GM18517 (cell line): ENCODE data around the gene GJA1.
"Not testable (repeated sequence)": the region's sequence is repeated elsewhere in the genome, so short reads cannot be mapped to it uniquely, and the experiment has no call there.

Experiments
- ATAC-seq: cut with Tn5 transposase; IDR thresholded peaks from one replicate; pipeline ENCODE4 v1.9.1; 2021; ENCODE audit warnings: mild to moderate bottlenecking, moderate library complexity; ENCODE audit not compliant: unreplicated experiment

Gene GJA1

GRCh38 chr6:121436960-121437850 lies 1.8 kb downstream of the GJA1 start:
- no peak for ATAC-seq

- ATAC-seq = no peak
These were observed 2.6 kb downstream of the GJA1 start for GRCh38 chr6:121437851-121438651.

DNA sequence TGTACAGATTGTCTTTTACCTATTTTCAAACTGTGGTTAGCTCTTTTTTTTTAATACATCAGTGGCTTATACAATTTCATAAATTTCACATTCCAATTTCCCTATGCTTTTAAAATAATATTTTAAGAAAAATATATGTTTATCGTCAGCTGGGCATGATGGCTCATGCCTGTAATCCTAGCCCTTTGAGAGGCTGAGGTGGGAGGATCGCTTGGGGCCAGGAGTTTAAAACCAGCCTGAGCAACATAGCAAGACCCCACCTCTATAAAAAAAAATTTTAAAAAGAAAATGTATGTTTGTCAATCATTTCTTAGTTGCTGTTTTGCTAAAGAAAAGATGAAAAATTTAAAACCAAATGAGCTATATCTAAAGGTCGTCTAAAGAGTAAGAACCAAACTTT lies 3.4 kb downstream of the GJA1 start:
- ATAC-seq = no peak

GRCh38 chr6:121439475-121439874 lies 4.0 kb downstream of the GJA1 start:
- ATAC-seq = no peak

GRCh38 chr6:121439926-121440325 lies 4.5 kb downstream of the GJA1 start:
- ATAC-seq = no peak

DNA sequence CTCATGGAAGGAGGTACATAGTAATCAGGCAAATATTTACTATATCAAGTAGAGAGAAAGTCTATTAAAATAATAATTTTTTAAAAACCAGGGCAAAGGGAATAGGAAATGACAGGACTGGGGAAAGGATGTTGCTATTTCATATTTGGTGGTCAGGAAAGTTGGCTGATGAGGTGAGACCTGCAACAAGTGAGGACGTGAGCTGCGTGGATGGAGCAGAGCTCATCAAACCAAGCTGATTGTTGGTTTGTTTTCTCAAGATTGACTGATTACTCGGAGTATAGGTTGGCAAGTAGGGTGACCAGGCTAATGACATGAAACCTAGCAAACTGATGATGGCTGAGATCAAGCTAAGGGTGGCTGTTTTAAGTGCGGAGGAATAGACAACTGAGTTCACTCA lies 6.0 kb downstream of the GJA1 start:
- ATAC-seq = no peak

DNA sequence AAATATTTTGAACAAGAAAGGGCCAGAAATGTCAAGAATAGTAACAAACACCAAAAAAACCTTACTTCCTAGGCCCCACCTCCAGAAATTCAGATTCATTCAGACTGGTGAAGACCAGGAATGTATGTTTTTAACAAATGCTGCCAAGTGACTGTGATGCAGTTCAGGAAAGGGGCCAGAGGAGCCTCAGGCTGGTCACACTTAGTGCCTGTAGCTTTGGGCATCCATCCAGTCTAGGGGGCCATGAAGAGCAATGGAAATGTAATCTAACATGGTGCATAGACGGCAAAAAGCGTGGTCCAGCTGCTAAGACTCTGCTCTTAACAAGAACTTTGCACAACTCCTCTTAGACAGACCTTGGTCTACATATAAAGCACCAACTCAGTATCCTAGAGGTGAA lies 7.1 kb downstream of the GJA1 start:
- ATAC-seq = no peak

GRCh38 chr6:121443971-121444541 lies 8.6 kb downstream of the GJA1 start:
- ATAC-seq = no peak

DNA sequence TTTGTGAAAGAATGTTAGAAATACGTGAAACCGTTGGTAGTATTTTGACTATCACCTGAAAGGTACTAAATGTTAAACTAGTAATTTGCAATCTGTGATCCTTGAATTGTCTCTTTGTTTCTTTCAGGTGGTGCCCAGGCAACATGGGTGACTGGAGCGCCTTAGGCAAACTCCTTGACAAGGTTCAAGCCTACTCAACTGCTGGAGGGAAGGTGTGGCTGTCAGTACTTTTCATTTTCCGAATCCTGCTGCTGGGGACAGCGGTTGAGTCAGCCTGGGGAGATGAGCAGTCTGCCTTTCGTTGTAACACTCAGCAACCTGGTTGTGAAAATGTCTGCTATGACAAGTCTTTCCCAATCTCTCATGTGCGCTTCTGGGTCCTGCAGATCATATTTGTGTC lies 11.3 kb downstream of the GJA1 start:
- ATAC-seq = not testable (repeated sequence)

GRCh38 chr6:121447746-121448145 lies 12.3 kb downstream of the GJA1 start:
- ATAC-seq = not testable (repeated sequence)

- ATAC-seq = not testable (repeated sequence)
These were observed 13.1 kb downstream of the GJA1 start for GRCh38 chr6:121448528-121448927.

- no peak for ATAC-seq
These were observed 13.9 kb downstream of the GJA1 start for GRCh38 chr6:121449331-121449730.

DNA sequence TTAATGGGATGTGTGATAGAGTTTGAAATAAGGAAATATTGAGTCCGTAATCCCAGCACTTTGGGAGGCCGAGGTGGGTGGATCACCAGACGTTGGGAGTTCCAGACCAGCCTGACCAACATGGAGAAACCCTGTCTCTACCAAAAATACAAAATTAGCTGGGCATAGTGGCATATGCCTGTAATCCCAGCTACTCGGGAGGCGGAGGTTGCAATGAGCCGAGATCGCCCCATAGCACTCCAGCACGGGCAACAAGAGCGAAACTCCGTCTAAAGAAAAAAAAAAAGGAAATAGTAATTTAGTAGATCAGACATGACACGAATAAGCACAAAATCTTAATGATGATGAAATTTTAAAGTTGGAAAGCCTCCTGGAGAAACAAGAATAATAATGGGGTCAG lies 14.8 kb downstream of the GJA1 start:
- no peak for ATAC-seq

DNA sequence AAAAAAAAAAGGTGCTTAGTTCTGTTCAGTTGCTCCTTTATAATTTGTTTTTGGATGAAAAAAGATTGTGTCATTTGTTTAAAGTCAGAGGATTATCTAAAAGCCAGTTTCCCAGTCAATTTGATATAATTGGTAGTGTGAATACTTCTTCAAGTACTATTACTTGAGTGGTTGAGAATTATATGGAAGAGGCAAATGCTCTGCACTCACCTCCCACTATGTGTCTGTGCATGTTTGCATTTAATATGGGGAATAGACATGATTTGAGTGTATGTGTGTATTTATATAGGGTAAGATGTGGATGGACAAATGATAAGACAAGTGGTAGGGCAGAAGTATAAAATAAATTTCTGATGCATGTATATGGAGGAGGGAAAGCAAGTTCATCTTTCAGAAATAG lies 15.8 kb downstream of the GJA1 start:
- ATAC-seq = no peak

DNA sequence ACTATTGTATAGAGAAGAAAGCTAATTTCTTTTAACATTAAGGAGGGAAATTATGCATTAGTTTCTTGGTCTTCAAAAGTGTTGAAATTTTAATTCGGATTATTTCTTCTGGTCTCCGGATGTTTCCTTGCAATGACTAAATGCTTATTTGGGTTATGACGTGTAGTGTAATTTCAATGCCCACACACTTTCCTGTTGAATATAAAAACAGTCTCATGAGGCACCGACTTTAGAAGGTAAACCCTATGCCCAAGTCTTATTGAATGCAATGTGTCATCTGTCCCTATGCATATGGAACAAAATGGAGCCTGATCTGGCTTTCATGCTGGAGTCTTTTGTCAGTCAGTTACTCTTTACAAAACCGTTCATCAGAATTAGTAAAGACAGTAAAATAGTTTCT lies 17.7 kb downstream of the GJA1 start:
- ATAC-seq = no peak

- ATAC-seq = no peak
These were observed 24.7 kb downstream of the GJA1 start for GRCh38 chr6:121460170-121460569.

GRCh38 chr6:121463087-121463486 lies 27.6 kb downstream of the GJA1 start:
- no peak for ATAC-seq

- ATAC-seq = no peak
These were observed 29.7 kb downstream of the GJA1 start for GRCh38 chr6:121465101-121465500.

DNA sequence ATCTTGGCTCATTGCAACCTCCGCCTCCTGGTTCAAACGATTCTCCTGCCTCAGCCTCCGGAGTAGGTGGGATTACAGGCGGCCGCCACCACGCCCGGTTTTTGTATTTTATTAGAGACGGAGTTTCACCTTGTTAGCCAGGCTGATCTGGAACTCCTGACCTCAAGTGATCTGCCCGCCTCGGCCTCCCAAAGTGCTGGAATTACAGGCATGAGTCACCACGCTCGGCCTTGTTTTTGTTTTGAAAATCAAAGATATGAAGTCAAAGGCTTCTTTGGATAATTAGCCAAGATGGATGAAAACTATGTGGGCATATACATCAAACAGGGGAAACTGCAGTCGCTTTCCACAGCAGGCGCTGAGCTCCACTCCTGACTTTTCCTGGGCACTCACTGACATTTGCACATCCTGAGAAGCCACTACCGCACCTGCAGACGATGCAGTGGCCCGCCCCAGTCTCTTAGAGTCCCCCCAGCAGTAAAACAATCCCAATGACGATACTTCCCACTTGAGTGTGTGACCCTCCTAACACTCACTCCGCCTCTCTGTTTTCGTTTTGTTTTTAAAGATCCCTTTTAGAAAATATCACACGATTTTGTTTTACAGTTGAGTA lies 44.1 kb downstream of the GJA1 start:
- ATAC-seq = no peak

- ATAC-seq = no peak
These were observed 44.8 kb downstream of the GJA1 start for GRCh38 chr6:121480099-121480713.
